Fibroblast of villous mesenchyme (primary cell): ENCODE results near the gene RPS6KL1. TPM values are rescaled to one million over a fixed set of nuclear protein-coding genes. Genes with fewer than 3 reads are reported as not detected.
A peak's percentile ranks its signal among the peaks of the same experiment; 100 is the strongest.

Experiments
- DNase-seq: peaks from one replicate; pipeline ENCODE4 v3.0.0-alpha.2; 2010; ENCODE audit warnings: low read depth
- H3K4me3 ChIP-seq: 2 replicates; pipeline ENCODE4 v1.5.1; 2011; ENCODE audit warnings: low read depth, mild to moderate bottlenecking, low read length
- CTCF ChIP-seq: IDR thresholded peaks from 2 replicates; pipeline ENCODE4 v1.5.1; 2012; ENCODE audit warnings: low read depth, mild to moderate bottlenecking, low read length; ENCODE audit not compliant: insufficient read depth
- total RNA-seq: library from RNA; depleted of rRNA; stranded (reverse); fragments of >200 nt; gene quantifications from 2 replicates; pipeline ENCODE4 v1.2.3, GENCODE V29; 2012

The RPS6KL1 gene
- total RNA-seq, 1 donor, result 2.2 TPM

GRCh38 chr14:74888164-74889158 is 34.6 kb downstream of the RPS6KL1 start:
- DNase-seq, result peak; percentile 79
- no peak for TF ChIP-seq CTCF

GRCh38 chr14:74886001-74886400 is 37.1 kb downstream of the RPS6KL1 start:
- H3K4me3 ChIP-seq, result no peak overlapping the region
- DNase-seq, result peak; percentile 98
- TF ChIP-seq CTCF, result no peak

More at GRCh38 chr14:74888164-74889158, 34.6 kb downstream of the RPS6KL1 start:
- no peak overlapping the region for H3K4me3 ChIP-seq

- DNase-seq, result peak; percentile 83
- peak overlapping the region; percentile 85 for H3K4me3 ChIP-seq
- TF ChIP-seq CTCF, result no peak
These were observed 40.7 kb downstream of the RPS6KL1 start for GRCh38 chr14:74882103-74882920.

- no peak for TF ChIP-seq CTCF
- peak within 1 kb of the TSS; percentile 85 for H3K4me3 ChIP-seq
- peak; percentile 88 for DNase-seq
These were observed 41.5 kb downstream of the RPS6KL1 start, which contains the start of gene DLST for GRCh38 chr14:74881431-74882102. Gene DLST (plus strand): TSS chr14:74881916. CDS start chr14:74881954, 38 bp downstream.

- TF ChIP-seq CTCF, result no peak
- DNase-seq, result peak; percentile 91
- H3K4me3 ChIP-seq, result no peak overlapping the region
These were observed 43.5 kb downstream of the RPS6KL1 start for GRCh38 chr14:74879427-74880182.
